Measurements from ENCODE around the gene CHD8.

Gene CHD8

DNA sequence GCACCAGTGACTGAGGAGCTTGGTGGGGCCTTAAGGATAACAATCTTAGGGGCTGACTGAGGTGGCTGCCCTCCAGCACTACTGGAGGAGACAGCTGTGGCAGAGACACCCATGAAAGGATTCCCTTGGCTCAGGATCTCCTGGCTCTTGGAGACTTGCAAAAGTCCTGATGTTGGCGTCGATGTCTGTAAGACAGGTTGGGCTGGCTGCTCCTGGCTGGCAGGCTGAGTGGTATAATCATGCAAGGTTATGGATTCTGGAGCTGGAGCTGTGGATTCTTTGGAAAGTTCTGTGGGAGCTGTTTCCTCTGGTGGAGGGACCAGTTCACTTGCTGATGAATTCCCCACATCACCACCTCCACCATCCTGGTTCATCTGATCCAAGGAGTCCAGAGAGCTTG, 24.8 kb downstream of the CHD8 start:
- no peak overlapping the region for H3K4me3 ChIP-seq (ENCODE audit: low read depth, low read length)
- peaks cover 66% of the 10 kb centered on the region for H3K79me2 ChIP-seq (ENCODE audit: control insufficient read depth, insufficient read depth, low read length, unreplicated experiment)
- H2AFZ ChIP-seq (ENCODE audit: low read length, unreplicated experiment) = no peak overlapping the region
- H3K27ac ChIP-seq (ENCODE audit: low read depth, low read length) = no peak overlapping the region
- peaks cover 2% of the 10 kb centered on the region for H3K4me1 ChIP-seq (ENCODE audit: control insufficient read depth, insufficient read depth, low read length, unreplicated experiment)
- H3K27me3 ChIP-seq (ENCODE audit: insufficient read depth, low read length) = no peaks in the 10 kb centered on the region
- H3K36me3 ChIP-seq (ENCODE audit: insufficient read depth, low read length) = peaks cover 42% of the 10 kb centered on the region

DNA sequence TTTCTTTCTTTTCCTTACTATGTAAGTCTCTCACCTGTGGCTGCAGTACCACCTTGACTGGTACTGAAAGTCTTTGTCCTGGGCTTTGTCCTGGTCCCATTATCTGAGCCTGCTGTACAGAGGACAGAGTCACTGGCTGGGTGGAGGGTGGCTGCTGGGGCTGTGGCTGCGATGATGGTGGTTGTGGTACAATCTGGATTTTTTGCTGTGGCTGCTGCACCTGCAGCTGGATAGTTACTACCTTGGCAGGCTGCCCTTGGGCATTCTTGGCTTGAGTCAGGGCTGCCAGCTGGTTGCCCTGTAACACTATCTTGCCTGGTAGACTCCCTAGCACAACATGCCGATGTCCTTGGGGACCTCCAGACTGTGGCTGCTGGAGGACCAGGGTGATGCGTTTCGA, 27.0 kb downstream of the CHD8 start:
- H3K4me3 ChIP-seq (ENCODE audit: low read depth, low read length) = no peak overlapping the region
- no peaks in the 10 kb centered on the region for H3K27me3 ChIP-seq (ENCODE audit: insufficient read depth, low read length)
- peaks cover 44% of the 10 kb centered on the region for H3K79me2 ChIP-seq (ENCODE audit: control insufficient read depth, insufficient read depth, low read length, unreplicated experiment)
- no peak overlapping the region for H2AFZ ChIP-seq (ENCODE audit: low read length, unreplicated experiment)
- no peak overlapping the region for H3K27ac ChIP-seq (ENCODE audit: low read depth, low read length)
- H3K36me3 ChIP-seq (ENCODE audit: insufficient read depth, low read length) = peaks cover 57% of the 10 kb centered on the region
- H3K4me1 ChIP-seq (ENCODE audit: control insufficient read depth, insufficient read depth, low read length, unreplicated experiment) = no peaks in the 10 kb centered on the region

DNA sequence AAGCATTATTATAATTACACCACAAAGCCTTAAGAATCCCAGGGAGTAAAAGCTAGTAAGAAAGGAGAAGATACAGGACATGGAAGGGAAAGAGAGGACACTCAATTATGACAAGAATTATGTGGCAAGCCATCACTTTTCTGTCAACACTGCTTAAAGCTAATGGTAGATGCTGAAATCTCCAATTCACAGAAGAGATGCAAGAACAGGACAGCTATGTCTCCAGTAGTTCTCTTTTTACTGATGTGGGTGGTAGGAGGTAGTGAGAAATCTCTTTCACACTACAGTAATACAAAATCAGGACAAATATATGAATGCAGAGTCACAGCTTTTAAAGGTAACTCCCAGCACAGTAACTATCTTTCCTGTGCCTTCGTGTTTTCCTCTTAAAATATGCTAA, 29.2 kb downstream of the CHD8 start:
- Histone ChIP-seq H2AFZ (ENCODE audit: low read length, unreplicated experiment) (no peak overlapping the region), H3K36me3 (ENCODE audit: insufficient read depth, low read length) (peaks cover 65% of the 10 kb centered on the region), H3K79me2 (ENCODE audit: control insufficient read depth, insufficient read depth, low read length, unreplicated experiment) (peaks cover 24% of the 10 kb centered on the region), H3K27ac (ENCODE audit: low read depth, low read length) (no peak overlapping the region), H3K4me3 (ENCODE audit: low read depth, low read length) (no peak overlapping the region), H3K27me3 (ENCODE audit: insufficient read depth, low read length) (no peaks in the 10 kb centered on the region), H3K4me1 (ENCODE audit: control insufficient read depth, insufficient read depth, low read length, unreplicated experiment) (no peaks in the 10 kb centered on the region)

DNA sequence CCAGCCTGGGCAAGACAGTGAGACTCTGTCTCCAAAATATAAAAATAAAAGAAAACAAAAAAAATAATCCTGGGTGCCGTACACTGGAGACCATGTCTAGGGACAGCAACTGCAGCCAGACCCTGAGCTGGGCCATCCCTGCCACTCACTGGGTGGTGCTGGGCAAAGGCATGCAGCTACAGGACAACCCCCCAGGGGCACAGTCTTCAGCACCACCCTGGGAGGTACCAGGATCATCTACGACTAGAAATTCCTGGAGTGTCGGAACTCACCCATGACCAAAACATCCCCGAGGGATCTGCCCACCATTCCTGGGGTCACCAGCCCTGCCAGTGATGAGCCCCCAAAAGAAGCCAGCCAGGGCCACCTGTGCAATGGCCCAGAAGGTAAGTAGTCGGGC, 36.4 kb downstream of the CHD8 start:
- Histone ChIP-seq H3K27ac (ENCODE audit: low read depth, low read length) (no peak overlapping the region), H3K79me2 (ENCODE audit: control insufficient read depth, insufficient read depth, low read length, unreplicated experiment) (no peaks in the 10 kb centered on the region), H2AFZ (ENCODE audit: low read length, unreplicated experiment) (no peak overlapping the region), H3K36me3 (ENCODE audit: insufficient read depth, low read length) (peaks cover 30% of the 10 kb centered on the region), H3K4me3 (ENCODE audit: low read depth, low read length) (no peak overlapping the region), H3K27me3 (ENCODE audit: insufficient read depth, low read length) (no peaks in the 10 kb centered on the region), H3K4me1 (ENCODE audit: control insufficient read depth, insufficient read depth, low read length, unreplicated experiment) (no peaks in the 10 kb centered on the region)

DNA sequence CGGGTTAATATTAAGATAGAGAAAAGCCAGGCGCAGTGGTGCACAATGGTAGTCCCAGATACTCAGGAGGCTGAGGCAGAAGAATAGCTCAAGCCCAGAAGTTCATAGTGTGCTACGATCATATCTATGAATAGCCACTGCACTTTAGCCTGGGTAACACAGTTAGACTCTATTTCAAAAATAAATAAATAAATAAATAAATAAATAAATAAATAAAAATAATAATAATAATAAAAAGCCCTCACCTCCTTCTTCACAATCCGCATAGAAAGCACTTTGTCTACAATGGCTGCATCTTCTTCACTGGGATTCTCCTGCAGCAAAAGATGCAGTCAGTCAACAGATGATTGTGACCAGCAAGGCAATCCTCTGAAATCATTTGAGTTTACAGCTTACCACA, 40.6 kb downstream of the CHD8 start:
- Histone ChIP-seq H3K4me3 (ENCODE audit: low read depth, low read length) (no peak overlapping the region), H3K27me3 (ENCODE audit: insufficient read depth, low read length) (no peaks in the 10 kb centered on the region), H3K27ac (ENCODE audit: low read depth, low read length) (no peak overlapping the region), H2AFZ (ENCODE audit: low read length, unreplicated experiment) (no peak overlapping the region), H3K79me2 (ENCODE audit: control insufficient read depth, insufficient read depth, low read length, unreplicated experiment) (no peaks in the 10 kb centered on the region), H3K36me3 (ENCODE audit: insufficient read depth, low read length) (peaks cover 42% of the 10 kb centered on the region), H3K4me1 (ENCODE audit: control insufficient read depth, insufficient read depth, low read length, unreplicated experiment) (no peaks in the 10 kb centered on the region)

DNA sequence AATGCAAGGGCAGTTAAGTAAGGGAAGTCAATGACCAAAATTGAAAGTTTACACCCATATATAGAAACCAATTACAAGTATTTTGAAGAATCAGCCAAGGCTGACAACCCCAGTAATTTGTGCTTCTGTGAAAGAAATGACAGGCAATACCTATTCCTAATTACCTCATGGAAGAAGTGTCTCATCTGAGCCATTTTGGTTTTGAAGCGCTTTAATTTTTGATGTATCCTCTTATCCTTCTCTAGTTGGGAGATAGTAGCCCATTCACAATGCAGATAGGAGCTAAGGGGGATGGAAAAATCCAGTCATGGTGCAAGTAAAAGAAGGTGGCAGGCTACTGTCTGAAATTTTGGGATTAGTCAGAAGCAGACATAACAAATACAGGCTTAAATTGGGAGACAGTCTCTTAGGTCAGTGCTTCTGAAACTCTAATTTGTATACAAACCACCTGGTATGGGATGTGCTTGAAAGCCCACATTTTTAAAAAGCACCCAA, 41.7 kb downstream of the CHD8 start:
- no peak overlapping the region for H3K4me3 ChIP-seq (ENCODE audit: low read depth, low read length)
- H2AFZ ChIP-seq (ENCODE audit: low read length, unreplicated experiment) = no peak overlapping the region
- peaks cover 53% of the 10 kb centered on the region for H3K36me3 ChIP-seq (ENCODE audit: insufficient read depth, low read length)
- no peak overlapping the region for H3K27ac ChIP-seq (ENCODE audit: low read depth, low read length)
- H3K4me1 ChIP-seq (ENCODE audit: control insufficient read depth, insufficient read depth, low read length, unreplicated experiment) = peaks cover under 1% of the 10 kb centered on the region
- no peaks in the 10 kb centered on the region for H3K79me2 ChIP-seq (ENCODE audit: control insufficient read depth, insufficient read depth, low read length, unreplicated experiment)
- H3K27me3 ChIP-seq (ENCODE audit: insufficient read depth, low read length) = no peaks in the 10 kb centered on the region

DNA sequence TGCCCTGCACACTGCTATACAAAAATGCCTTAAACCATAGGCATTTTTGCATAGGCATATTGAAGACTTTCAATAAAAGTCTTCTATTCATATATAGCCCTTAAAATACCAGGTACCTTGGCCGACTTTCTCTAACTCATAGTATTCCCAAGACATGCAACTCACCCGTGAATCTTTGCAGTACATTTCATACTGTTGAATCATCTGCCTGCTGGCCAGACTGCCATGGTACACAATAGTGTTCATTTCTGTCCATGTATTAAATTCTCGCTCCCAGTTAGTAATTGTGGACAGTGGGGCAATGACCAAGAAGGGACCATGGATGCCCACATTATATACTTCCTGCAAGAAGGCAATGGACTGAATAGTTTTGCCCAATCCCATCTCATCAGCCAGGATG, 47.8 kb downstream of the CHD8 start:
- peaks cover 80% of the 10 kb centered on the region for H3K36me3 ChIP-seq (ENCODE audit: insufficient read depth, low read length)
- peaks cover 28% of the 10 kb centered on the region for H3K4me1 ChIP-seq (ENCODE audit: control insufficient read depth, insufficient read depth, low read length, unreplicated experiment)
- no peaks in the 10 kb centered on the region for H3K27me3 ChIP-seq (ENCODE audit: insufficient read depth, low read length)
- H3K27ac ChIP-seq (ENCODE audit: low read depth, low read length) = peak overlapping the region; percentile 55
- H3K79me2 ChIP-seq (ENCODE audit: control insufficient read depth, insufficient read depth, low read length, unreplicated experiment) = peaks cover 4% of the 10 kb centered on the region
- no peak overlapping the region for H2AFZ ChIP-seq (ENCODE audit: low read length, unreplicated experiment)
- H3K4me3 ChIP-seq (ENCODE audit: low read depth, low read length) = no peak overlapping the region

DNA sequence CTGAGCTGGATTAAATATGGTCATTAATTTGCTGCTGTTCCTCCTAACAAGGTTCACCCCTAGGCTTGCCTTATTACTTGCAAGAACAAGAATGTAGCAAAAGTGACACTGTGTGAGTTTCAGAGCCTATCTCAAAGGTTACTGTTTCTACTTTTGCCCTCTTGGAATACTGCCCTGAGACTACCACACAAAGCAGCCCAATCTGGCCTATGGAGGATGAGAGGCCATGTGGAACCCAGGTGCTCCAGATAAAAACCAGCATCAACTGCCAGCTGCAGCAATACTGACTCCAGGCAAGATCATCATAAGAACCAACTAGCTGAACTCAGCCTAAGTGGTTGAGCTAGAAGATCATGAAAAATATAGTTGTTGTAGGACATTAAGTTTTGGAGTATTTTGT, 49.7 kb downstream of the CHD8 start:
- peaks cover 4% of the 10 kb centered on the region for H3K79me2 ChIP-seq (ENCODE audit: control insufficient read depth, insufficient read depth, low read length, unreplicated experiment)
- no peak overlapping the region for H2AFZ ChIP-seq (ENCODE audit: low read length, unreplicated experiment)
- no peak overlapping the region for H3K4me3 ChIP-seq (ENCODE audit: low read depth, low read length)
- H3K27me3 ChIP-seq (ENCODE audit: insufficient read depth, low read length) = no peaks in the 10 kb centered on the region
- no peak overlapping the region; the same call in 1 of the 2 replicates for H3K27ac ChIP-seq (ENCODE audit: low read depth, low read length)
- H3K4me1 ChIP-seq (ENCODE audit: control insufficient read depth, insufficient read depth, low read length, unreplicated experiment) = peaks cover 28% of the 10 kb centered on the region
- H3K36me3 ChIP-seq (ENCODE audit: insufficient read depth, low read length) = peaks cover 86% of the 10 kb centered on the region

DNA sequence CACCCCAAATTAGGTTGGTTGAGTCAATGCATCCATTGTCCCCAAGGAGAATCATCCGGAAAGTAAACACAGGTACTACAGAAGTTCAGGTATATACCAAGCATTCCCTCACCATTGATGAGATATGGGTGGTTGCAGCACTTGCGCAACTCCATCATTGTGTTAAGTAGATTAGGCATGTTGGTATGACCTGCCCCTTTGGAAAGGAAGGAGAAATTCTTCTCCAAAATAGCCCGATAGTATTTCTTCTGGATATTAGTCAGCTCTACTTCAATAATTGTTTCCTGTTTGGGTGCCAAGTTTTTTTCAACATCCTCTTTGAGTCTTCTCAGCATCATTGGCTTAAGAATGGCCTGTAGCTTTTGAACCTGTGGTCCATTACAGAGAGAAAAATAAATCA, 50.8 kb downstream of the CHD8 start:
- peak overlapping the region; percentile 56 for H3K27ac ChIP-seq (ENCODE audit: low read depth, low read length)
- no peak overlapping the region for H2AFZ ChIP-seq (ENCODE audit: low read length, unreplicated experiment)
- peaks cover 4% of the 10 kb centered on the region for H3K79me2 ChIP-seq (ENCODE audit: control insufficient read depth, insufficient read depth, low read length, unreplicated experiment)
- H3K36me3 ChIP-seq (ENCODE audit: insufficient read depth, low read length) = peaks cover 86% of the 10 kb centered on the region
- no peaks in the 10 kb centered on the region for H3K27me3 ChIP-seq (ENCODE audit: insufficient read depth, low read length)
- no peak overlapping the region for H3K4me3 ChIP-seq (ENCODE audit: low read depth, low read length)
- peaks cover 28% of the 10 kb centered on the region for H3K4me1 ChIP-seq (ENCODE audit: control insufficient read depth, insufficient read depth, low read length, unreplicated experiment)

DNA sequence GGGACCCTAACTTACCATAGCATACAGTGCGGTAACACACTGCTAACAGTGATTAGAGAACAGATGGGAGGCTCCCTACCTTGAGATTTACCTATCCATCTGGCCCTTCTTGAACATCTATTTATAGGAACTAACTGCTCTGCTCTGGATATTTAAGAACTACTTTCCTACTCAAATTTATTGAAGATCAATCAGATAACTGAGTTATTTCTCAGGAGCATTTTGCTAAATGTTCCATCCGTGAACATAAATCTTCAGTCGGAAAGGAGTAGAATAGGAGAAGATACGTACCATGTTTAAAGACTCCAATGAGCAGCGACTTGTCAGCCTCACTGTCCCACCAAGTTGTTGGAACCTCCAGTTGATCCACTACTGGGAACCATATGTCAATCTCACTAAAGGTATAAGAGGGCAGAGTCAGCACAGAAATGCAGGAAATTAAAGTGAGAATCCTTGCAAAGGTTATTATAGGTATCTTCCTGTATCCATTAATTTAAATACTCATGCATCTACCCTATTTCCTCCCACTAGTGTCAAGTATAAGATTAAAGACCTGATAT, 56.5 kb downstream of the CHD8 start:
- peaks cover 78% of the 10 kb centered on the region for H3K36me3 ChIP-seq (ENCODE audit: insufficient read depth, low read length)
- H3K4me1 ChIP-seq (ENCODE audit: control insufficient read depth, insufficient read depth, low read length, unreplicated experiment) = no peaks in the 10 kb centered on the region
- no peaks in the 10 kb centered on the region for H3K79me2 ChIP-seq (ENCODE audit: control insufficient read depth, insufficient read depth, low read length, unreplicated experiment)
- H2AFZ ChIP-seq (ENCODE audit: low read length, unreplicated experiment) = no peak overlapping the region
- H3K4me3 ChIP-seq (ENCODE audit: low read depth, low read length) = no peak overlapping the region
- H3K27ac ChIP-seq (ENCODE audit: low read depth, low read length) = no peak overlapping the region
- no peaks in the 10 kb centered on the region for H3K27me3 ChIP-seq (ENCODE audit: insufficient read depth, low read length)

DNA sequence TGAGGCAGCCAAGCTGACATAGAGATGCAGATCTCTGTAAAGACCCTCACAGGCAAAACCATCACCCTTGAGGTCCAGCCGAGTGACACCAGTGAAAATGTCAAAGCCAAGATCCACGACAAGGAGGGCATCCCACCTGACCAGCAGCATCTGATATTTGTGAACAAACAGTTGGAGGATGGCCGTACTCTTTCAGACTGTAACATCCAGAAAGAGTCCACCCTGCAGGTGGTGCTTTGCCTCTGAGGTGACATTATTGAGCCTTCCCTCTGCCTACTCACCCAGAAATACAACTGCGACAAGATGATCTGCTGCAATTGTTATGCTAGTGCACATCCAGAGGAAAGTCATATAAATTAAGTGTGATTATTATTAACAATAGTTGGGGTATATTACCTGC, 57.0 kb downstream of the CHD8 start:
- H3K4me3 ChIP-seq (ENCODE audit: low read depth, low read length) = no peak overlapping the region
- H3K4me1 ChIP-seq (ENCODE audit: control insufficient read depth, insufficient read depth, low read length, unreplicated experiment) = no peaks in the 10 kb centered on the region
- H2AFZ ChIP-seq (ENCODE audit: low read length, unreplicated experiment) = no peak overlapping the region
- H3K36me3 ChIP-seq (ENCODE audit: insufficient read depth, low read length) = peaks cover 77% of the 10 kb centered on the region
- H3K27me3 ChIP-seq (ENCODE audit: insufficient read depth, low read length) = no peaks in the 10 kb centered on the region
- H3K27ac ChIP-seq (ENCODE audit: low read depth, low read length) = no peak overlapping the region
- no peaks in the 10 kb centered on the region for H3K79me2 ChIP-seq (ENCODE audit: control insufficient read depth, insufficient read depth, low read length, unreplicated experiment)

Measured in ACC112 (cell line).